GM03348 (cell line): ENCODE measurements around the gene KCNH6.

Source experiments
- DNase-seq: peaks from one replicate; pipeline ENCODE4 v3.0.0; 2012; ENCODE audit warnings: low spot score

The KCNH6 gene

DNA sequence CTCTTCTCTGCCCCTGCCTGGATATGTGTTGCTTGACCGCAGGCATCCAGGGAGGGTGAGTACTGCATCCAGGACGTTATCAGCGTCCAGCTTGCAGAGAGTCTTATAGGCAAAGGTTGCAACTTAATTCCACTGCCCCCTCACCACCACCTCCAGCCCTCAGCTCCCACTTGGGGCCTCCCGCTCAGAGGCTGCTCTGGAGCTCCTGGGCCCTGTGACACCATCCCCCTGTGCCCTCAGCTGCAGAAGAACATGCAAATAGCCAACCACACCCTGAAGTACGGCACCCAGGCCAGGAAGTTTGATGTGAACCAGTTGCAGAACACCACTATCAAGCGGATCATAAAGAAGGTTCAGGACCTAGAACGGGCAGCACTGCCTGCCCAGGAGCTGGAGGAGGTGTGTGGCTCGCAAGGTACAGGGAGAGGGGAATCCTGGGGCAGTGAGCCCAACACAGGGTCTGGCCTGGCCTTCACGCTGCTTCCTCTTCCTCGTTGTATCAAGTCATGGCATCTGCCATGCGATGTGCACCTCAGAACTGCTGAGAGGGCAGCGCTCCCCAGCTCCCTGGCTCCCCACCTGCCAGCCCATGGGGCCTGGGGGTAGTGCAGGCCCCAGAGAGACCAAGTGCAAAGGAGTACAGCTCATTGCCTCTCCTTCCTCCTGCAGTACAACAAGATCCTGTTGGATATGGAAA, 36.7 kb upstream of the KCNH6 start:
- DNase-seq = no peak

DNA sequence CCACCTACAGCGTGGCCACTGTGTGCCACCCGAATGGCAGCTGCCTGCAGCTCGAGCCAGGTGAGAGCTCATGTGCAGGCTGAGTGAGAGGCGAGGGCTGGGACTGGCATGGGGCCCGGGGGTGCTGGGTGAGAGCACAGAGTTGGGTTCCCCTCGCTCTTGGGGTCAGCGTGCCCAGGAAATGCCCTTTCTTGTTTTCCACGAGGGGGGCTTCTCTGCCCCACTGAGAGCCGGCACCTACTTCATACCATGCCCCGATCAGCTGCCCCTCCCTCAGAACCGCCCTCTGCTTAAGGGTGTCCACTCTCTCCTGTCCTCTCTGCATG, 36.2 kb upstream of the KCNH6 start:
- DNase-seq = no peak

DNA sequence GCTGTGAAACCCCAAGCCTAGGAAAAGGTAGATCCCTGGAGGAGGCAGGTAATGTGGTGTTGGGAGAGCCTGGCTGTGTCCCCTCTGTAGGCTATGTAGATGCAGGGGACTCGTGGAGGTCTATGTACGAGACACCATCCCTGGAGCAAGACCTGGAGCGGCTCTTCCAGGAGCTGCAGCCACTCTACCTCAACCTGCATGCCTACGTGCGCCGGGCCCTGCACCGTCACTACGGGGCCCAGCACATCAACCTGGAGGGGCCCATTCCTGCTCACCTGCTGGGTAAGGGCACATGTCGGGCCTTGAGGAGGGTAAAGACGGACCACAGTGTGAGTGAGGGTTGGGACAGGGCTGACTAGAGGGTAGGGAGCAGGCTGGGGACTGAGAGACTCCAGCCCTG, 34.3 kb upstream of the KCNH6 start:
- DNase-seq = no peak

DNA sequence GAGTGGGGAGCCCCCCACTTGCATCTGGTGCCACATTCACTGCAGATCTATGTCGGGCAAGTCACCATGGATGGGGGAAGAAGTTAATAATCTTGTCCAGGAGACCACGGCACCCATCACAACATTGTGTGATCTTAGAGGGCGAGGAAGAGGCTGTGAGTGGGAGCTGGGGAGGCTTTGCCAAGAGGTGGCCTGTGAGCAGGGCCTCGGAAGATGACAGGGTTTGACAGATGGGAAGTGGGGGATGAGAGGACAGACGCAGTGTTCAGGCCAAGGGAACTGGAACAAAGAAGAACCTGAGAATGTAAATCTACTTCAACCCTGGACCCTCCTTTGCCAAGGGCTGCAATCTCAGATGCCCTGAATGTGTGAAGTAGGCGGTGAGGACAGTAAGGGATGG, 33.9 kb upstream of the KCNH6 start:
- DNase-seq = no peak

DNA sequence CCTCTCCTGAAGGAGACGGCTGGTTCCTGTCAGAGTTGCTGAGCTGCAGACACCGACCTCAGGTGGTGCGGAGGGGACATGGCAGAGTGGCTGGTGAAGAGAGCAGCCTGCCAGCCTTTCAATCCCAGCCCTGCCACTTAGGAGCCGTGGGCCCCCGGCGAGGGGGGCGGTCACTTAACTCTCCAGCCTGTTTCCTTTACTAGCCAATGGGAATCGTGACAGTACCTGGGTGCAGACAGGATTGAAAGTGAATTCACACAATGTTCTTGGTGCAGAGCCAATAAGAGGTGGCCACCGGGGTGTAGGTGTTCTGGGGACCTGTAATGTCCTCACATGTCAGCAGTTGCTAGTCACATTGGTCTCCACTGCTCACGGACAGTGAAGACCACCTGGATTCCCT, 32.8 kb upstream of the KCNH6 start:
- DNase-seq = no peak

GRCh38 chr17:63490858-63491400, 32.2 kb upstream of the KCNH6 start:
- DNase-seq = no peak

DNA sequence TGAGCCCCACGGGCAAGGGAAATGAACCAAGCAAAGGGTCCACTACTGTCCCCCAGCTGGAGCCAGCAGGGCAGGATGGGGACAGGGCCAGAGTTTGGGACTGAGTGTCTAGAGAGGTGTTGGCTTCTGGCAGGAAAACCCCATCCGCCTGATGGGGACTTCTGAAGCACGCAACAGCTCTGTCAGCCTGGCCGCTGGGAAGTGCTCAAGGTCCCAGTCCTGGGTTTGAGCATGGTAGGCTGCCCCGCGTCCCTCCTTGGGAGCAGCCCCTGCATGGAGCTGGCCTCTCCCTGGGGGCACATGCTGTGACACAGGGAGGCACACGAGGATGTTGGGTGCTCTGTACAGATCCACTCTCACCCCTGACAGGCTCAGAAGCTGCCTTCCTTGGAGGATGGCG, 31.7 kb upstream of the KCNH6 start:
- no peak for DNase-seq

- no peak for DNase-seq
These were observed 31.1 kb upstream of the KCNH6 start for GRCh38 chr17:63491977-63492618.

DNA sequence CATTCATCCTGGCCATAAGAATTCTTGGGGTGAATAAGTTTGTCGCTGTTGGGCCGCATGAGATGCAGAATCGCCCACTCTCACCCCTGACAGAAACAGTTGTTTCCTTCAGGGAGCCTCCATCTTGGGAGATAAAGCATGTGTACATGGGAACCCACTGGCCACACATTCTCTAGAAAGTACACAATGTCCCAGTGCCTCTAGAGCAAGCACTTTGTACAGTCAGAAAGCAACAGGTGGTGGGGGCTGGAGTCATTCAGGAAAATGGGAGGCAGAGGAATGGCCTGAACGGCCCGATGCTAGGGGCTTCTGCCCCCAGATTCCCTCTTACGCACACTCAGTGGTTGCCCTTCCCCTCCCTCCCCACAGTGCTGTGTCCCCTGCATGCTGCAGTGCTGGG, 30.2 kb upstream of the KCNH6 start:
- DNase-seq = no peak

DNA sequence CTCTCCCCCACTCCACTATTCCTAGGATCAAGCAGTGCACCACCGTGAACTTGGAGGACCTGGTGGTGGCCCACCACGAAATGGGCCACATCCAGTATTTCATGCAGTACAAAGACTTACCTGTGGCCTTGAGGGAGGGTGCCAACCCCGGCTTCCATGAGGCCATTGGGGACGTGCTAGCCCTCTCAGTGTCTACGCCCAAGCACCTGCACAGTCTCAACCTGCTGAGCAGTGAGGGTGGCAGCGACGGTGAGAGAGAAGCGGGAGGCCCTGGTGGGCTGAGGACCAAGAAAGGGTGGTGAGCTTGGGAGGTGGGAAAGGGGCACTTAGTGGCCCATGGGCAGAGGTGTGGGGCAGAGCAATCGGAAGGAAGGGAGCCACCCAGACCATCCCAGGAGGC, 29.7 kb upstream of the KCNH6 start:
- no peak for DNase-seq

- no peak for DNase-seq
These were observed 28.7 kb upstream of the KCNH6 start for GRCh38 chr17:63494300-63494928.

DNA sequence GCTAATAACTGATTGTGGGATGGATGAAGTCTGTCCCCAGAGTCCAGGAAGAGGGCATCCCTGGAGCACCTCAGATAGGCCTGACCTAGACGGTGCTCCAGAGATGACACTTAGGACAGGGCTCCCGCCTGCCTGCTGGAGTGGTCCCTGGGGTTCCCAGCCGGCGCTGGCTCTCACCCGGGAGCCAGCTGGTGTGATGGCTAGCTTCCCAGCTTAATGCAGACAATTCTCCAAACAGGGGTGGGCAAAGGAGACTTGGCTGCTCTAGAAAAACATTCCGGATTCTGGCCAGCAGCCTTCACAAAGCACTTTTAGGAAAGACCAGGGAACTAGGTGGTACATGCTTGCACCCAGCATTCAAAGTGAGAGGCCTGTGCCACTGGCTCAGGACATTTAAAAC, 27.7 kb upstream of the KCNH6 start:
- no peak for DNase-seq

- DNase-seq = no peak
These were observed 27.0 kb upstream of the KCNH6 start for GRCh38 chr17:63496177-63496576.

- DNase-seq = no peak
These were observed 26.3 kb upstream of the KCNH6 start for GRCh38 chr17:63496663-63497400.

DNA sequence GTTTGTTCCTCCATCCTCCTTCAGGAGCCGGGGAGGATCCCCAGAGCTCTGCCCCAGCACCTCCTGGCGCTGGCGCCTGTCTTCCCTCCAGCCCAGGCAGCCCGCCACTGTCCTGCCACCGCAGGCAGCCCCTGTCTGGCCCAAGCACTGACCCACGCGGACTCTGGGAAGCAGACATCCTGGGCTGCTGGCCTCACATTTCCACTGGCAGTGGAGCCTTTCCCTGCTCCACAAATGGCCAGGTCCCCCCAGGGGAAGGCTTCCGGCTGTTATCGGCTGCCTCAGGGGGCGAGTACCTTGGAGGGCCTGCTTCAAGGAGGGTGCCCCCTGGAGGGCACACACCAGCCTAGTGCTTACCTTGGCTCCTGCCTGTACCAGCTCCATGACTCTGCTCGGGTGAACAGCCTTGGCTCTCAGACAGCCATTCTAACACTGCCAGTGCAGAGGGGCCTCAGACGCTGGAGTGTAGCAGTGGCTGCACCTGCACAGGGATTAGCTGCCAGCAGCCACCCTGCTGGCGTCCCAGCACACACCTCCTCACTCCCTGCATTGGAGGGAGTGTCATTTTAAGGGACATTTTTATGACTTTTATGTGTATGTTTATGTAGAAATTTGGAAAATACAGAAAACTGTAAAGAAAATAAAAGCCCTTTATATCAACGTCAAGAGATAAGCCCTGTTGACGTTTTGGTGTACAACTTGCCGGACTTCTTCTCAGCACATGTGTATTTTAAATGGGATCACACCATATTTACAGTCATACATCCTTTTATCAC, 25.3 kb upstream of the KCNH6 start:
- DNase-seq = no peak

GRCh38 chr17:63498626-63499195, 24.4 kb upstream of the KCNH6 start:
- peak; percentile 63 for DNase-seq

- DNase-seq = no peak
These were observed 22.4 kb upstream of the KCNH6 start for GRCh38 chr17:63500543-63501390.

GRCh38 chr17:63503341-63503705, 19.8 kb upstream of the KCNH6 start:
- no peak for DNase-seq

GRCh38 chr17:63504261-63504660, 18.9 kb upstream of the KCNH6 start:
- DNase-seq = no peak

- no peak for DNase-seq
These were observed 17.8 kb upstream of the KCNH6 start for GRCh38 chr17:63505341-63505740.

DNA sequence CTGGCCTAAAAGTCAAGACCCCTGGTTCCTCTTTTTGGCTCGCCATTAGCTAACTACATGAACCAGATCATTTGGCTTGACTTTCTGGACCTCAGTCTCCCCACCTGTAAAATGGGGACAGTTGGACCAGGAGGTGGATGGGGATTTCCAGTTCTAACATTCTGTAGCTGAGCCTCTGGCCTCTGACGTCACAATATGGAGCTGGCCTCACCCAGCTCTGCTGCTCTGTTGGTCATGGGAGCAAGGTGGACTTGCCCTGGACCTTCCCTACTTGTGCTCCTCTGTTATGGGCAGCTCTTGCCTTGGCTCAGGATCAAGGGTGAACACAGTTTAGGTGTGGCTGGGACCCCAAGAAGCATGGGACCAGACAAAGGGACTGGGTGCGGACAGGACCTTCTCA, 16.5 kb upstream of the KCNH6 start:
- DNase-seq = no peak
